Coronary artery (tissue), 2 donors: ENCODE data around the gene DCPS.

Source experiments
- DNase-seq: peaks from one replicate; pipeline ENCODE4 v3.0.0-alpha.2; 2017; ENCODE audit warnings: low spot score
- H3K27ac ChIP-seq, 2 donors: fragments of 200-600 bp; sonication (generic); one replicate each; pipeline ENCODE4 v1.5.1; 2016 to 2019
- H3K4me3 ChIP-seq: fragments of 200-600 bp; sonication (generic); 2 replicates; pipeline ENCODE4 v1.5.1; 2016; ENCODE audit warnings: mild to moderate bottlenecking, moderate library complexity
- TF ChIP-seq, protein P1 (sequence below): fragments of 200-600 bp; sonication (generic); IDR thresholded peaks from one replicate; pipeline ENCODE4 v1.5.1; 2019; ENCODE audit warnings: antibody characterized with exemption

DCPS gene

DNA sequence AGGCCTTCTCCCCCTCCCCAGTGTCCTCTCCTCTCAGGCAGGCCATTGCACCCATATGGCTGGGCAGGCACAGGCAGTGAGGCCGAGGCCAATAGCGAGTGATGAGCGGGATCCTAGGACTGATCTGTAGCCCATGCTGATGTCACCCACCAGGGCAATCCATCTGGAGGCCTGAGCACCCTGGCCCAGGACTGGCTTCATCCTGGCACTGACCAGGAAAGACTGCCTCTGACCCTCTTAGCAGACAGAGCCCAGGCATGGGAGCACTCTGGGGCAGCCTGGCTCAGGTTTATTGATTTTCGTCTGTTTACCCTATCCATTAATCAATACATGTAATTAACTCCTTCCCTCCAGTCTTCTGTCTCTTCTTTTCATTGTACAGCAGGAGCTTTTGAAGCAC, 26.1 kb upstream of the DCPS start:
- Histone ChIP-seq H3K27ac (no peak overlapping the region), H3K4me3 (no peak overlapping the region)
- no peak for DNase-seq
- TF ChIP-seq, protein P1, sequence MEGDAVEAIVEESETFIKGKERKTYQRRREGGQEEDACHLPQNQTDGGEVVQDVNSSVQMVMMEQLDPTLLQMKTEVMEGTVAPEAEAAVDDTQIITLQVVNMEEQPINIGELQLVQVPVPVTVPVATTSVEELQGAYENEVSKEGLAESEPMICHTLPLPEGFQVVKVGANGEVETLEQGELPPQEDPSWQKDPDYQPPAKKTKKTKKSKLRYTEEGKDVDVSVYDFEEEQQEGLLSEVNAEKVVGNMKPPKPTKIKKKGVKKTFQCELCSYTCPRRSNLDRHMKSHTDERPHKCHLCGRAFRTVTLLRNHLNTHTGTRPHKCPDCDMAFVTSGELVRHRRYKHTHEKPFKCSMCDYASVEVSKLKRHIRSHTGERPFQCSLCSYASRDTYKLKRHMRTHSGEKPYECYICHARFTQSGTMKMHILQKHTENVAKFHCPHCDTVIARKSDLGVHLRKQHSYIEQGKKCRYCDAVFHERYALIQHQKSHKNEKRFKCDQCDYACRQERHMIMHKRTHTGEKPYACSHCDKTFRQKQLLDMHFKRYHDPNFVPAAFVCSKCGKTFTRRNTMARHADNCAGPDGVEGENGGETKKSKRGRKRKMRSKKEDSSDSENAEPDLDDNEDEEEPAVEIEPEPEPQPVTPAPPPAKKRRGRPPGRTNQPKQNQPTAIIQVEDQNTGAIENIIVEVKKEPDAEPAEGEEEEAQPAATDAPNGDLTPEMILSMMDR: no peak

DNA sequence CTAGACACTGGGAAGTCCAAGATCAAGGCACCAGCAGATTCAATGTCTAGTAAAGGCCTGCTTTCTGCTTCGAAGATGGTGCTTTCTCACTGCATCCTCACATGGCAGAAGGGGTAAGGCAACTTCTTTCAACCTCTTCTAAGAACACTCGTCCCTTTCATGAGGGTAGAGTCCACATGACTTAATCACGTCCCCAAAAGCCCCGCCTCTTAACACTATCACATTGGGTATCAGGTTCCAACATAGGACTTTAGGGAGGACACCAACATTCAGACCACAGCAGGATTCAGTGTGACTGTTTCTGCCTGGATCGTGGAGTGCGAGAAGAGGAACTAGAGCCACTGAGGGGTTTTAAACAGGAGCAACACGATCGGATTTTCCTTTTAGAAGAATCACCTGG, 24.7 kb upstream of the DCPS start:
- DNase-seq: no peak
- TF ChIP-seq, protein P1: no peak
- no peak overlapping the region for H3K4me3 ChIP-seq
- no peak overlapping the region for H3K27ac ChIP-seq

DNA sequence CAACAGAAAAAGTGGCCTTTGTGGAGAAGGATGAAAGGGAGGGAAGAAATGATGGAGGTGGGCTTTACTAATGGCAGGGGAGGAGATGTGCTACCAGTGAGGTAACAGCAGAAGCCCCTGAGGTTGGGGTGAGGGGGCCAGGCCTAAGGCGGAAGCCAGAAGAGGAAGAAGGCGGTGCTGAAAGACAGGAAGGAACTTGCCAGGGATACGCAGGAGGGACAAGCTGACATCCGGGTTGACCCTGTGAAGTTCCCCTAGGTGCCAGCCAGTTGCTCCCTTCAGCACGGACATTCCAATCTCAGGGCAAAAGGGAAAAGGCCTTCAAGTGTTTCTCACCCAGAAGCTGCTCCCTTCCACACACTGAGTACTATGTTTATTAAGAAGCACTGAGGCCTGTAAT, 23.3 kb upstream of the DCPS start:
- no peak overlapping the region for H3K4me3 ChIP-seq
- peak overlapping the region in 1 of 2 donors; percentile 38 for H3K27ac ChIP-seq
- DNase-seq: no peak
- TF ChIP-seq, protein P1: no peak

DNA sequence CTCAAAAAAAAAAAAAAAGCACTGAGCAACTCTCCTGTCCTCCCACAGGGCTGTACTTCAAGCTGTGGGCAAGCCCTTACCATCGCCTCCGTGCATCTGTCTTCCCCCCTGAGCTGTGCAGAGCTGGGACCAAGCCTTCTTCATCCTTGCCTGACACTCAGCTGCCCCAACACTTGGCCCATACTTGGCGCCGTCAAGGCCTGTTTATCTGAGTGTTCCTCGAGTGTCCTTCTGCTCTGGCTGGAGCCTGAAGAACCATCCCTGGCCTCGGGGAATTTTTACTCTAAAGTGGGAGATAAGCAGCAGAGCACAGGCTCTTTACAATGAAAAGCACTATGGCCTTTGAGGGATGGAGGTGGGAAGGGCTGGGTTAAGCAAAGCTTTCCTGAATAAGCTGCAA, 22.6 kb upstream of the DCPS start:
- no peak for DNase-seq
- TF ChIP-seq, protein P1: no peak
- H3K4me3 ChIP-seq: no peak overlapping the region
- no peak overlapping the region for H3K27ac ChIP-seq

DNA sequence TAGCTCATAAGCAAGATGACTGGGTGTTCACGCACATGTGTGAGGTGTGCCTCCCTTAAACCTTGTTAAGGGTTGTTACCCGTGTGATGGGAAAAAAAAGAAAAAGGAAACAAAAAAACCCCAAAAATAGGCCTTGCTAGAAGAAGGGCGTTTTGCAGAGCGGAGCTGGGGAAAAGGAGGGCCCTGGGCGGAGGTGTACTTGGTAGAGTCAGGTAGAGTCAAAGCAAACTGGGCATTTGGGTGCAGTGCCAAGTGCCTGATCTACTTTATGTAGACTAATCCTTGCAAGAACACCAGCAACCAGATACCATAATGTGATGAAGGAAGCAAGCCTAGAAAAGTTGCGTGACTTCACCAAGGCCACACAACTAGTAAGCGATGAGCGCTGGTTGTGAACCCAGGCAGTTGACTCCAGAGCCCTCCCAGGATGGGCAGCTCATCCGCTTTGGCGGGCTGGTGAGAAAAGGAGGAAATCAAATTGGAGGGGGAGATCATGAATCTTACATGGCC, 22.1 kb upstream of the DCPS start:
- Histone ChIP-seq H3K4me3 (peak overlapping the region; percentile 81), H3K27ac (peak overlapping the region in 1 of 2 donors; percentile 93)
- no peak for DNase-seq
- TF ChIP-seq, protein P1: no peak

DNA sequence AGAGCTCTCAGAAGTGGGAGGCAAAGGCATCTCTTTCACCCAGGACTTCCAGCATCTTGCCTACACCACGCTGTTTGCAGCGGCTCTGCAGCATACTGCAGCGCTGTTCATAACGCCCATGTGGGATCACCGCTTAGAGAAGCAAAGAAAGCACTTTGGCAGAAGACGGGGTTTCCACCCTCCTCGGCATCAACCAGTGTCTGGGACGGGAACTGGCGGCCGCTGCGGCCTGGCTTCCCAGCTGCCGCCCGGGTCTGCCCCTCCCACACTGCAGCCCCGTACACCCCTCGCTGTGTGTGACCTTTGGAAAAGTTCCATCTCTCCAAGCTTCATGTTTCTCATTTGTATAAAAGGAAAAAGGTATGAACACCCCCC, 21.5 kb upstream of the DCPS start:
- H3K4me3 ChIP-seq: peak overlapping the region; percentile 81
- H3K27ac ChIP-seq: peak overlapping the region; percentile 76 to 93
- no peak for DNase-seq
- TF ChIP-seq, protein P1: no peak

DNA sequence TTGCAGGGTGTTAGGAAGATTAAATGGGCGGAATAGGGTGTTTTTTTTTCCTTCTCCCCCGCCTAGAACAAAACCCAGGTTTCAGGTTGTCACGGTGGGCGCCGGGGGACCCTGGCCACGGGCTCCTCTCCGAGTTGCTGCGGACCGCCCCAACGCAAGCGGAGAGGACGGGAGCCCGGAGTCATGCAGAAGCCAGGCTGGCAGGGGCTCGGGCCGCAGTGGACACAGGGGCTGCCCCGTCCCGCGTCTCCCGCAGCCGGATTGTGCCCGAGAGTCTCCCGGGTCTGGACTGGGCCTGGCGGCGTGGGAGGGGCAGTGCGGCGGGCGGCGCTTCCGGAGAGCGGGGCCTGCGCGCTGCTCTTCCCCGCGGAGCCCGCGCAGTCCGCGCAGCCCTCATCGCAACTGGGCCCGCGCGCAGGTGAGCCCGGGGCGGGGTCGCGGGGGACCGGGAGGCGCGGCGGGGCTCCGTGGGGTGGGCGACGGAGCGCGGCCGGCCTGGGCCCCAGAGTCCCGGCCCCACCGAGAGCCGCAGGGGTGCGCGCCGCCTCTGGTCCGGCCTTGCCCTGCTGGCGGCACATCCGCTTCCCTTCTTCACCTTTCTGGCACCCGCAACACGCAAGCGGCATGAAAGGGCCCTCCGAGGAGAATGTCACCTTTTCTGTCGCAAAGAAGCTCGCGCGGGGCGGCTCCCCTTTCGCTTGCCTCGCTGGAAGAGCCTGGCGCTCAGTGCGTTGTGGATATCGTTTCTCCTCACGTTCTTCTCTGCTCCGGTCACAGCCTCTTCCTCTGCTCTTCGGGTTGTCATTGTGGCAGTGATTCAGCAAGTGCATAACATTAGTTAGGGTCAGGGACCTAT, 20.9 kb upstream of the DCPS start, which contains the start of gene TIRAP:
TIRAP (plus strand) TSS at position 358 of the 856 bp plus-strand sequence. CDS start 7,802 bp downstream, outside the sequence.
- peak; percentile 79 for DNase-seq
- TF ChIP-seq, protein P1: no peak
- Histone ChIP-seq H3K27ac (peak within 1 kb of the TSS; percentile 76 to 93), H3K4me3 (peak within 1 kb of the TSS; percentile 81)
